OCI-LY7 (cell line): Measurements from ENCODE around the gene TP53BP1.

Experiments used
- CTCF ChIP-seq: fragments of 200-600 bp; sonication (generic); conservative IDR thresholded peaks from 2 replicates; pipeline ENCODE4 v1.5.1; 2014; ENCODE audit warnings: mild to moderate bottlenecking, antibody characterized with exemption, low read length, moderate library complexity, mixed read lengths
- EZH2phosphoT487 ChIP-seq: fragments of 200-600 bp; sonication (generic); IDR thresholded peaks from 2 replicates; pipeline ENCODE4 v1.6.1; 2018; ENCODE audit warnings: low read depth, borderline replicate concordance, mild to moderate bottlenecking, mixed run types, antibody characterized with exemption, low read length, moderate library complexity, mixed read lengths

- no peak for TF ChIP-seq CTCF
- no peak for TF ChIP-seq EZH2phosphoT487
Measured at GRCh38 chr15:43429687-43430086, 63.3 kb downstream of the TP53BP1 start.
